Fibroblast of peridontal ligament (primary cell): ENCODE measurements around the gene LCN10.

ENCODE experiments used
- DNase-seq: peaks from one replicate; pipeline ENCODE4 v3.0.0-alpha.2; 2010; ENCODE audit errors: extremely low read depth

LCN10 gene

DNA sequence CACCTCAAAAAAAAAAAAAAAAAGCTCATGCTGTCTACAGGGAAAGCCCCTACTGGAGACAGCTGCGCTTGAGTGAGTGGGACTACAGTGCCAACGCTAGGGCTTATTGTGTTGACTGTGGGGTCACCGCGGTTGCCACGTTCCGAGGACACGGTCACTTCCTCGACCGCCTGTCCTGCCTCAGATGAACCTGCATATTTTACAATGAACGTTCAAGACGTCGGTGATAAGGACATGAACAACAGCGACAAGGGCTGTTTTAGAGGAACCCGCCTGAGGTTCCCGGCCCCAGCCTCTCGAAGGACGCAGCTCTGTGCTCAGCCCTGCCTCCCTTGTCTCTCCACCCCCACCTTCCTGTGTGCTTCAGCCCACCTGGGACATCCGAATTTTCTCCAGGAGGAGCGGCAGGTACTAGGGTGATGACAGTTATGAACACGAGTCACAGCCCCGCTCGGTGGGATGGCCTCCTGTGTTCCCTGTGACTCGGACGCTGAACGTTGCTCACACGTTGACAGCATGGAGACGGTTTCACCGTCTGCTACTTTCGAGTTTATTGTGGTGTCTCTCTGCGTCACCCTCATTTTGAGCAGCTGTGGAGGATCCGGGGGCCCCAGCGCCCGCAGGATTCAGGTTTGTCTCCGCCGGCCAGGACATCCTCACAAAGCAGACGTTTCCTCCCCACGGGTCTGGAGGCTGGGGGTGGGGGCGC lies 41.6 kb downstream of the LCN10 start:
- DNase-seq = no peak

DNA sequence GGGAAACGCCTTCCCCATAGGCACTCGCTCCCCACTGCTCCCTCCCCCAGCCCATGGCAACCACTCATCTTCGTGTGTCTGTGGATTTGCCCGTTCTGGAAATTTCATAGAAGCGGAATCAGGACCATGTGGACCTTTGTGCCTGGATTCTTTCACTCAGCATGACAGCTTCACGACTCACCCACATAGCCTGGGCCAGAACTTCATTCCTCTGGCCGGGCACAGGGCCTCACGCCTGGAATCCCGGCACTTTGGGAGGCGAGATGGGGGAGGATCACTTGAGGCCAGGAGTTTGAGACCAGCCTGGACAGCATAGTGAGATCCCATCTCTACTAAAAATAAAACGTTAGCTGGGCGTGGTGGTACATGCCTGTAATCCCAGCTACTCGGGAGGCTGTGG lies 42.4 kb downstream of the LCN10 start:
- DNase-seq = peak; percentile 58

DNA sequence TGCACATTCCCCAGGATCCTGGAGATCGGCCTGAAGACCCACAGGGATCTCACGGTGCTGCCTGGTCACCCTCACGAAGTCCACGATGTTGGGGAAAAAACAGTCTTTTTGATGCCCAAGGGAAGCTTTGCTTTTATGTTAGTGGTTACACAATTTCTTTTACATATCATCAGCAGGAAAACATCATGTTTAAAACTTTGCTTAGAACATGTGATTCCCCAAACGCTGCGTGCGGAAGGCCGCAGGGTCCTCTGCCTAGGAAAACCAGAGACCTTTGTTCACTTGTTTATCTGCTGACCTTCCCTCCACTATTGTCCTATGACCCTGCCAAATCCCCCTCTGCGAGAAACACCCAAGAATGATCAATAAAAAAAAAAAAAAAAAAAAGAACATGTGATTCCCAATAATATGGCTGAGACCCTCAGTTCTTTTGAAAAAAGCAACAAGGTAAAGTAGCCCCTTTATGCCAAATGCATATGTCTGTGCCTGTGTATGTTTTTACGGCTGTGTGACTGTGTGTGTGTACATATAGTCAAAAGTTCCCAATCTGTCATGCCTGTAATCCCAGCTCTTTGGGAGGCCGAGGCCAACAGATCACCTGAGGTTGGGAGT lies 44.0 kb downstream of the LCN10 start:
- no peak for DNase-seq

DNA sequence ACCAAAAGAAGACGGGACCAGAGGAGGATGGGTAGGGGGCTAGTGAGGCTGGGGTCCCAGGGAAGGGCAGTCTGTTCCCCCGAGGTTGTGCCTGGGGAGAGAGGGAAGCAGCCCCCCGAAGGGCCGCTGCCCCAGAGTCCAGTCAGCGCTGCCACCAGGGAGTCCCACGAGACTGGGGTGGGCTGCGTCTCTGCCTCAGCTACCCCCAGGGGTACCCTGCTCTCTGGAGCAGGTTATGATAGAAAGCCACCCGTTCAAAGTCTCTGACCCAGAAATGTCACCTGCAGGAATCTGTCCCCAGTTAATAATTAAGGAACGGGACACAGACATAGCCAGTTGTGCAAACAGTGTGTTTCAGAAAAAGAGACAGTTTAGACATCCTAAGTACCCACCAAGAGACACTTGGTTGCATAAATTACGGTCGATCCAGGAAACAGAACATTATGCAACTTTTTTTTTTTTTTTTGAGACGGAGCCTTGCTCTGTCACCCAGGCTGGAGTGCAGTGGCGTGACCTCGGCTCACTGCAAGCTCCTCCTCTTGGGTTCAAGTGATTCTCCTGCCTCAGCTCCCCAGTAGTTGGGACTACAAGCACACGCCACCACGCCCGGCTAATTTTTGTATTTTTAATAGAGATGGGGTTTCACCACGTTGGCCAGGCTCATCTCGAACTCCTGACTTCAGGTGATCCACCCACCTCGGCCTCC lies 44.8 kb downstream of the LCN10 start:
- DNase-seq = no peak

DNA sequence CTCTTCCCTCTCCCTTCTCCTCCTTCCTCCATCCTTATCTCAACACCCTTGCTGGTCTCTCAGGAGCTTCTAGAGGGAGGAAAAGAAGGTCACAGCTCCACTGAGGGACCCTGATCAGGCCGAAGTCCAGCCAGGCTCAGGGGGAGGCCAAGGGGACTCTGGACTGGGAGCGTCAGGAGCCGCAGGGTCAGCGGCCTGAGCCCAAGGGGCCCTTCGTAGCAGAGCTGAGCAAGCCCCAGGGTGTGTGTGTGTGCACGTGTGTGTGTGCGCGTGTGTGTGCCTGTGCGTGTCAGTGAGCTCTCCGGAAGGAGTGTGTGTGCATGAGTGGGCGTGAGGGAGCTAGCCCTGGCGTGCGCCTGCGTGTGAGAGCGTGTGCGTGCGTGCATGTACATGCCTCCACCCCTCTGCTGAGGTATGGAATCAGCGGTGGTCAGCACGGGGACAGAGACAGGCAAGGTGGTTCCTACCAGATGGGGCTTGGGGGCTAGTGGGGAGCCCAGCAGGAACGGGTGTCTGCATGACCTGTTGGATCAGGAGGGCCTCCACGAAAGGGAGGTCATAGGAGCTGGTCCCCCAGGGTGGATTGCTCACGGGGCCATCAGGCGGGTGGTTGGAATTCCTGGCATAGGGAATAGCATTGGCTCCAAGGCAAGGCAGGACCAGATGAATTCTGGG lies 45.5 kb downstream of the LCN10 start:
- DNase-seq = no peak

DNA sequence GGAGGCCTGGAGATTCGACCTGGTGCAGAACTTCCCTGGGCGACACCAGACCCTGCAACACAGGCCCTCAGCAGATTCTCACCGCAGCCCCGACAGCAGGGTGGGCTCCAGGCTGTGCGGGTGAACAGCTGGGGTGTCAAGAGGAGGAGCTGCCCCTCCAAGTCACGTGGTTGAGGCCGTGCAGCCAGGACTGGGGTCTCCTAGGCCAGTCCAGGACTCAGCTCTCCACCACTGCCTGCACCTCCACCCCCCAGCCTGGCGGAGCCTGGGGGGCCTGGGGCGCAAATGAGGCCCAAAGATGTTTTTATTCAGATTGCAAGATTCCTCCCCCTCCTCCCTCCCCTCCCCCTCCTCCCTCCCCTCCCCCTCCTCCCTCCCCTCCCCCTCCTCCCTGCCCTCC lies 46.2 kb downstream of the LCN10 start:
- DNase-seq = no peak

DNA sequence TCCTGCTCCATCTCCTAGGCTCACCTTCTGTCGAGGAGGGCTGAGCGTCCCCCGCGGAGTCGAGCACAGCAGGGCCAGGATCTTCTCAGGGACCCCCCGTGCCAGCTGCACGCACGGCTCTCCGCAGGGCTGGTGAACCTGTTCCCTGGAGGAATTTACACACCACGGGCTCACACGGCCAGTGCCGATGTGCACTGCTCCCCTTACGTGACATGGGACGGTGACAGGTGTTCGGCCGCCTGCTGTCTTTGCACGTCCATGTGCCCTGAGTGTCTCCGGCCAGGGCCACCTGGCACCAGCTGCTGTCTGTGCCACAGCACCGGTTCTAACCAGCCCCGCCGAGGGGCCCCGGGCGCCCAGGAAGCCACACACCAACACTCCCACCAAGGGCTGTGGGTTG lies 46.8 kb downstream of the LCN10 start:
- DNase-seq = no peak

DNA sequence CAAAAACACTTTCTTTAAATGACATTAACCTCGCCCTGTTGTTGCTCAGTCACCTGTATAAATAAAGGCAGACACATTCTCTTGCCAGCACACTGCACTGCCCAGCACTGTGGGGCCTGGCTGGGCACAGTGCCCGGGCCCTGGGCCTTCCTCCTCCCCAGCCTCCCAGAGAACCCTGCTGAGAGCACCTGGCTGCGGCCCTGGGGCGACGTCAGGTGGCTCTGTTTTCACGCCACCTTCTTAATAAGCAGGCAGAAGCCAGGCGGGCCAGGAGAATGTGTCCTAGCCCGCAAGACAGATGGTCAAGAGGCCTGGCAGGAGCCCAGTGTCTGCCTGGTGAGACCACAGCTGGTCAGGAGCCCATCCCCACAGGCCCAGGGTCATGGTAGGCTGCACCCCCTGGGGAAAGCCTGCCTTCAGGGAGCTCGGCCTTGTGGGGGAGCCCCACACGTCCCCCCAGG lies 47.3 kb downstream of the LCN10 start:
- DNase-seq = no peak

DNA sequence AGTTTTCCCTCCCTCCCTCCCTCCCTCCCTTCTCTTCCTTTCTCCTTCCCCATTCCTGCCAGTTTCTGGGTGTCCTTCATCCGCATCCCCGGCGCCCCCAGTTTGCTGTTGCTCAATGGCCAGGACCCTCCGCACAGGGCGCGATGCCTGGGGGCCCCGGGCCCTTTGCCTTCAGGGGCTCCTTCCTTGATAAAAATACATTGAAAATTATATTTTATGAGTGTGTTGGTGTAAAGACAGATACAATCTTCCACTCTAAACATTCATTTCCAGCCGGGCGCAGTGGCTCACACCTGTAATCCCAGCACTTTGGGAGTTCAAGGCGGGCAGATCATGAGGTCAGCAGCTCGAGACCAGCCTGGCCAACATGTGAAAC lies 47.9 kb downstream of the LCN10 start:
- no peak for DNase-seq

DNA sequence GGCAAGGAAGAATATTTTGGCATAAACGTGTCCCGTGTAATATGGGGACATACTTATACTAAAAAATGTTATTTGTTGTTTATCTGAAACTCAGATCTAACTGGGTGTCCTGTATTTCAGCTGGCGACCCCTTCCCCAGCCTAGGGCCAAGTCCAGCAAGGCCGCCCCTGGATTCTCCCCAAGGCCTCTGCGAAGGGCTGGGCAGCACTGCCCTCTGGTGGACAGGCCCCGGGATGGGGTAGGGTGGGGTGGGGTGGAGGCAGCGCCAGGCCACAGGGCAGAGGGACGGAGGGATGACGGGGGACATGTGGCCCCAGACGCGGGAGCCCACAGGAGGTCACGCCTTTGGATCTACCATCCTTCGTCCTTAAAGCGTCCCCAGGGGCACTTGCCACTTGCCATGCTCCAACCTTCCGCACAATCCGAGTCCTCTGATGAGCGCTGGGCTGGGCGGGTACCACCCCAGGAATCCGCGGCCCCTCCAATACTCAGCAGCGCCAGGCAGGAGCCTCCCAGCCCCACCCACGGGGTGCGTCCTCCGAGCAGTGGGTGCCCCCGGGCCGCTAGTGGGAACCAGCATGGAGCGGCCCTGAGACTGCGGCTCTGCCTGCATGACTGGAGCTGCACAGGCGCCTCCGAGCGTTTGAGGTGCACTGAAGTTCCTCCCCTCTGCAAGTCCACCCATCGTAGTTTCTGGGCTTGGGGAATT lies 48.4 kb downstream of the LCN10 start:
- no peak for DNase-seq

DNA sequence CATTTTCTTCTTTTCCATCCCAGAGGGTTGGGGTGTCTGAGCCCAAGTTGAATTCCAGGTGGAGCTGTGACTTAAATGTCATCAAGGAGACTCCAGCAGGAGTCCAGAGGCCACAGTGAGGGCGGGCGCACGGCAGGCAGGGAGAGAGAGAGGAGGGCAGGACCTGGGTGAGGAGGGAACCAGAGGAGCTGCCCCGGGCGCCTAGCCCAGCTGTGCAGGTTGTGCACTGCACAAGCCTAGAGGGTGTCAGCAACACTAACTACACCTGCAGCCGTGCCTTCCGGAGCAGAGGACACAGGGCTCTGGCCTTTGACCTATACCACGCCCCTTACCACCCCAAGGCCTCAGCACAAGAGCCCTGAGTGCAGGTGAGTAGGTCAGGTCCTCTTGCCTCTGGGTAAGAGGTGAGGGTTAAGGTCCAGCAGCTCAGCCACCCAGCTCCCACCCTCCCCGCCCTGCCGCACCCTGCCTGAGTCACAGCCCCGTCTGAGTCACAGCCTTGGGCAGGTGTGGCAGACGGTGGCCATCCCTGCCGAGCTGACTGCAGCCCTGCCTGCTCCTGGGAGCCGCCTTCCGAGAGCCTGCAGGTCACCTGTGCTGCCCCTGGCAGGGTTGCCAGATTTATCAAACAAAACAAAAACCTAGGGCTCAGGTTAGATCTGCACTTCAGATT lies 49.1 kb downstream of the LCN10 start:
- DNase-seq = no peak

DNA sequence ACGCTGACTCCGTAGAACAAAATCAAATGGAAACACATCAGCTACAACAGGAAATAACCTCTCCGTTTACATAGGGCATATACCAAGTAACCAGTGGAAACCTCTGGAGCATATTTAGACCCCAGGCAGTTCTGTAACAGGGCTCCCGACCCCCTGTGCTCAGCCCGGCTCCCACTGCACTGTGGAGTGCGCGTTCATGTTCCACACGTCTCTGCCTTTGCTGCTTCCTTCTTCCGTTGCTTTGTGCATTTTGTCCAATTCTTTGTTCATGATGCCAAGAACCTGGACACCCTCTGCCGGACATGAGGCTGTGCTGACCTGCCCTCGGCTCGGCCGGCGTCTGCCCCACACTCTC lies 49.6 kb downstream of the LCN10 start:
- no peak for DNase-seq

DNA sequence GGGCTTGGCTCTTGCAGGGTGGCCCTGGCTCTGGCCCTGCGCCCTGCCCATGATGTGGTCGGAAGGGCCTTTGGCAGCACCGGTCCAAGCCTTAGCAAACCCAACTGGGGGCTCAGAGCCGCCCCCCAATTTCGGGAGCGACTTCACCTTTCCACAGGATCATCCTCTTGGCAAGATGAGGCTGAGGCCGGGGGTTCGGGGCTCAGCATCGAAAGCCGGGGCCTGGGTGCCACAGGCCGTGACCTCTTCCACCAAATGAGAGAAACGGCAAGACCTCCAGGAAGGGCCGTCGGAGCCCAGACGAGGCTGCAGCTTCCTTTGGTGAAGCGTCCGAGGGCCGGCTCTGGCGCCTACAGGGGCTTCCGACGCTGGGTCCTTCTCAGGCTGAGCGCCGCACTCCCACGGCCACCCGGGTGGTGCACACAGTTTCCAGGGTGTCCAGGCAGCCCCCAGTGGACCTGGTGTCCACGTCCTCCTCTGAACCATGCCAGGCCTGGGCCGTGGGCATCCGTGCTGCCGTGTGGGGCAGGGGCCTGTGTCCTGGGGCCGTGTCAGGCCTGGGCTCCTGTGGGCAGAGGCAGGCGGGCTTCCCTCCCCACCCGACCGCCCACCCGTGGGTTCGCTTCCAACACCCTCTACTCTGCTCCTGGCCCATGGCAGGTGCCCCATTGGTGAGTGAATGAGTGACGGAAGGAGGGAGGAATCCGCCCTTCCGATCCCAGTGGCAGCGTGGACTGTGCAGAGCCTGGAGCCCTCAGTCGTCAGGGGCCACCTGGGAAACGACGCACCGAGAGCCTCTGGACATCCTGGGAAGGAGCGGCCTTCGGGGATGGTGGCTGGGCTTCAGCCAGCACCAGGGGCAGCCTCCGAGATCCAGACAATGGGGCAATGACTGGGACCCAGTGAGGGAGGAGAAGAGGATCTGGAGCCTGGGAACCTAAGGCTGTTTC lies 50.3 kb downstream of the LCN10 start:
- no peak for DNase-seq

DNA sequence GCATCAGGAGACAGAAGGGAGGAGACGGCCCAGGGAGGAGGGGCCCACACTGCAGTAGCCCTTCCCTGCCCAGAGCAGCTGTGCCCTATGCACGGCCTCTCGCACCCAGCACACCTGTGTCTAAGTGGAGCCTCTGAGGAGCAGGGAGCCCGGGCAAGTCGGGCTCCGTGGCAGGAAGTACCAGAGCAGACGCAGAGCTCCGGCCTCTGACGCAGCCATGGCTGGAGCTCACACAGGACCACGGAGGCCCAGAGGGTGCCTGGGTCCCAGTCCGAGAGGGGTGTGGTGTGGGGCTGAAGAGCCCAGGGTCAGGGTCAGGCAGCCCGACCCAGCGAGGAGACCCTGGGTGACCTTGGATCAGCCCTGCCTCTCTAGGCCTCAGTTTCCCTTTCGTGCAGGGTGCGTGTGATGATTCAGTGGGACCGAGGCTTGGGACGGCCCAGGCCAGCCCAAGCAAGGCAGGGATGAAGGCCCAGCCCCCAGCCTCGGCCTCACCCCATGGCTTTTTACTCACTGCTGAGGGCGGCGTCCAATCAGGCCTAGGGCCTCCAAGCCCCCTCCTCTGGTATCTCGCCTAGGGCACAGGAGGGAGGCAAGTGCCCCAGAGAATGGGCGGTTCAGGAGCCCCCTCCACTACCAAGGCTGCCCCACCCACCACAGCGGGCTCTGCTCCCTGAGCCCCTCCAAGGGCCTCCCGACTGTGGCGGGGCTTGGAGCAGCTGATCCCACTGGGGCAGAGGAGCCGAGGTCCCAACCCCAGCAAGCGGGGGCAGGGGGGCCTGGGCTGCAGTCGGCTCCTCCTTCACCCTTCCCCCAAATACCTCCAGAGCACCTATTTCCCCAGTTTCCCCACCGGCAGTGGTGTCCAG lies 51.2 kb downstream of the LCN10 start:
- no peak for DNase-seq

DNA sequence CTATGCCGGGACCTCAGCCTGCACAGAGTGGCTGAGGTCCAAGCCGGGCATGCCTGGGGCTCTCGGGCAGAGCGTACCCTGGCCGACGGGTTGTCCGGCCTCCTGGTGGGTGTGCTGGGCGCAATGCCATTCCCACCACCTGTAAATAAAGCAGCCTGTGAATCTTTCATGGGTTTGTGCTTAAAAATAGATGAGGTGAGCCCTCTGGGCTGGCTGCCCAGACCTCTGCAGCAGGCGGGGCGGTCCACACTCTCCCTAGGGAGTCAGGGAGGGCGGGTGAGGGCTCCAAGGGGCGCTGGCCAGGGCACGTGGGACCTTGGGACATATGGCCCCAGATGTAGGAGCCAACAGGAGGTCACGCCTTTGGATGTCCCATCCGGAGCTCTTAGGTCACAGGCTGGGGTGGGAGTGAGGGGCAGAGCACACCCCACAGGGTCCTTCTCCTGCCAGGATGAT lies 51.9 kb downstream of the LCN10 start:
- DNase-seq = no peak

DNA sequence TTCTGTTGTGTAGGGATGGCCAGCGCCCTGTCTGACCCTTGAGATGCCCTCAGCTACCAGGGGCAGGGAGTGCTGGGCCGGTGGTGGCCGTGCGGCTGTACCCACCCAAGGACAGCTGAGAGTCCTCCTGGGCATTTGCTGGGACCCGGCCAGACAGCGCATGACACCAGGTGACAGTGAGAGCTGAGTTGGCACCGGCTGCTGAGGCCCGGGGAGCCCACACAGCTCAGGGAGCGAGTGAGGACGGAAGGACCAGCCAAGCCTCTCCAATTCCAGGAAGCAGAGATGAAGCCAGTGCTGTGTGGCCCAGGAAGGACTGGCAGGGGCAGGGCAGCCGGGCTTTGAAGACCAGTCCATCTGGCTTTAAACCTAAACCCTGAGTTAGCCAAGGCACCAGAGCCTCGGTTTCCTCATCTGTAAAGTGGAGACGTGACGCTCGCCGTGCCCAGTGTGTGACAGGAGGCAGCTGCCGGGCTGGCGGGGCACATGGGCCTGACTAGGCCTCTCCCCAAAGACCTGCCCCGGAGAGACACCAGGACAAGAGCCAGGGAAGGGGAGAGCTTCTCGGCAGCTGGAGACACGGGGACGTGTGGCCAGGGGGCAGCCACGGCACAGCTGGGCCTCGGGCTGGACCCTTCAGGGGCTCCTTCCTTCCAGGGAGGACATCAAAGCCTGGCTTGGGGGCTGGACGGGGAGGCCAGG lies 52.5 kb downstream of the LCN10 start:
- DNase-seq = no peak

DNA sequence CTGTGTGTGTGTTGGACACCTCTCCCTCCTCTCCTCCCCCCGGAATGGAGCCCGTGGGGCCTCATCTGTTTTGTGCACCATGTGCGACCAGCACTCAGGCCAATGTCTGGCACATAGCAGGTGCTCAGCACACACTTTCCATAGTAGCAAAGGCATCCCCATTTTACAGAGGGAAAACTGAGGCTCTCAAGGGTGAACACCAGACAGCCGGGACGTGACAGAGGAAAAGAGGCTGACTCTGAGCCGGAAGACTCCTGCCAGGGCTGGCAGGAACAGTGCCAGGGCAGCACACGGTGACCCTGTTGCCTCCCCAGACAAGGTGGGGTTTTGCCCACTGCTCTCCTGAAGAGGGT lies 53.7 kb downstream of the LCN10 start:
- no peak for DNase-seq

DNA sequence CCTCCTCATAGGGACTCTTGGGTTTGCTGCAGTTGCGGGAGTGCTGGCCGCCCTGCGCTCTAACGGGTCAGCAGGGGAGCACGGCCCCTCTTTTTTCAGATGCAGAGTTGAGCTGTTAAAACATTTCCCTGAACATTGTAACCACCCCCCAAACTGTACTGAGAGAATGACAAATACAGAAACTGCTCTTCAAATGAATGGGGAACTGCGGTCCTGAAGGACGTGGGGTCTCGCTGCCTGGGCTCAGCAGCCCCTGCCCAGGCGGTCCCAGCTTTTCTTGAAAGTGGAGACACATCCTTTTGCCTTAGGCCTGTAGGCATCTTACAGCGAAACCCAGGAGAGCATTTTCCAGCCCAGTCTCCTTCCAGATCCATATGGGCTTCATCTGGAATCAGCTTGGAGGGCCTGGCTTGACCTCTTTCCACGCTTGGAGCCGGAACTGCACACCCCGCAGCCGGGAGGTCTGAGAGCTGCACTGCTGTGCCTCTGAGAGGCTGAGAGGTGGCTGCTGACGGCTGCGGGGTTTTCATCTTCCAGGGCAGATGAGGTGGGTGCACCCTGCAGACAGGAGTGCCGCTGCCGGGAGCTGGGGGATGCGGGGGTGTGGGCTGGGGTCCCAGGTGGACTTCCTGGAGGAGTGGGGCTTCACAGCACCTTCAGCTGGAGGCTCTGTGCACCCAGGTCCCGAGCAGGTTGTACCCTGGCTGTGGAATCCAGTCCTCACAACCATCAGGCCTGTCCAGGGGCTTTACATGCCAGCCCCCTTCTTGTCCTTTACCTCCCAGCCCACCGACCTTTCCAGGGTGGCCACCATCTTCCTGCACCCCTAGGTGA lies 54.2 kb downstream of the LCN10 start:
- DNase-seq = no peak
